H9 (cell line): Measurements from ENCODE around the gene LDLR. TPM values are rescaled to one million over a fixed set of nuclear protein-coding genes. Genes with fewer than 3 reads are reported as not detected.
"Not testable (repeated sequence)": the region's sequence is repeated elsewhere in the genome, so short reads cannot be mapped to it uniquely, and the experiment has no call there.

ENCODE experiments used
- DNase-seq: peaks from one replicate; pipeline ENCODE4 v3.0.0-alpha.2; 2017
- H2AFZ ChIP-seq: one replicate; pipeline ENCODE4 v1.6.1; 2013; ENCODE audit warnings: mild to moderate bottlenecking, low read length, control low read depth, moderate library complexity
- H2AK5ac ChIP-seq: 2 replicates; pipeline ENCODE4 v1.6.1; 2013; ENCODE audit warnings: low read length, control low read depth, mixed read lengths; ENCODE audit not compliant: insufficient read length
- H2BK120ac ChIP-seq: one replicate; pipeline ENCODE4 v1.6.1; 2013; ENCODE audit warnings: low read depth, mild to moderate bottlenecking, low read length, control low read depth, inconsistent platforms; ENCODE audit not compliant: poor library complexity, severe bottlenecking
- H2BK12ac ChIP-seq: 2 replicates; pipeline ENCODE4 v1.6.1; 2013; ENCODE audit warnings: low read length, control low read depth, mixed read lengths, low read depth; ENCODE audit not compliant: insufficient read length
- H2BK15ac ChIP-seq: 2 replicates; pipeline ENCODE4 v1.6.1; 2013; ENCODE audit warnings: low read depth, low read length, control low read depth
- H2BK20ac ChIP-seq: one replicate; pipeline ENCODE4 v1.6.1; 2013; ENCODE audit warnings: low read depth, mild to moderate bottlenecking, low read length, control low read depth, inconsistent platforms; ENCODE audit not compliant: poor library complexity, severe bottlenecking
- H2BK5ac ChIP-seq: 2 replicates; pipeline ENCODE4 v1.6.1; 2013; ENCODE audit warnings: low read length, control low read depth, mixed read lengths; ENCODE audit not compliant: insufficient read length
- H3K14ac ChIP-seq: 2 replicates; pipeline ENCODE4 v1.6.1; 2013; ENCODE audit warnings: low read length, control low read depth; ENCODE audit not compliant: insufficient read depth
- H3K18ac ChIP-seq: 2 replicates; pipeline ENCODE4 v1.6.1; 2013; ENCODE audit warnings: low read depth, mild to moderate bottlenecking, mixed read lengths, low read length, control low read depth; ENCODE audit not compliant: insufficient read length
- H3K23ac ChIP-seq: 2 replicates; pipeline ENCODE4 v1.6.1; 2013; ENCODE audit warnings: low read length, control low read depth, mixed read lengths, low read depth; ENCODE audit not compliant: insufficient read length
- H3K23me2 ChIP-seq: 2 replicates; pipeline ENCODE4 v1.6.1; 2013; ENCODE audit warnings: low read depth, mild to moderate bottlenecking, mixed read lengths, low read length, control low read depth; ENCODE audit not compliant: insufficient read length, poor library complexity, severe bottlenecking
- H3K27ac ChIP-seq: 2 replicates; pipeline ENCODE4 v1.5.1; 2013; ENCODE audit warnings: low read length, control low read depth, mixed read lengths, low read depth; ENCODE audit not compliant: insufficient read length
- H3K27me3 ChIP-seq: 2 replicates; pipeline ENCODE4 v1.6.1; 2013; ENCODE audit warnings: low read length, control low read depth, inconsistent platforms; ENCODE audit not compliant: insufficient read depth
- H3K4ac ChIP-seq: 2 replicates; pipeline ENCODE4 v1.6.1; 2013; ENCODE audit warnings: low read depth, mild to moderate bottlenecking, control low read depth, inconsistent platforms, low read length, moderate library complexity
- H3K4me1 ChIP-seq: 2 replicates; pipeline ENCODE4 v1.6.1; 2013; ENCODE audit warnings: low read length, control low read depth, inconsistent platforms; ENCODE audit not compliant: insufficient read depth
- H3K4me2 ChIP-seq: 2 replicates; pipeline ENCODE4 v1.6.1; 2013; ENCODE audit warnings: low read length, control low read depth, mixed read lengths; ENCODE audit not compliant: insufficient read length, insufficient read depth
- H3K56ac ChIP-seq: 2 replicates; pipeline ENCODE4 v1.6.1; 2013; ENCODE audit warnings: low read depth, mild to moderate bottlenecking, mixed read lengths, low read length, control low read depth; ENCODE audit not compliant: insufficient read length
- H3K79me1 ChIP-seq: 2 replicates; pipeline ENCODE4 v1.6.1; 2013; ENCODE audit warnings: low read depth, mild to moderate bottlenecking, moderate library complexity, low read length, control low read depth, inconsistent platforms; ENCODE audit not compliant: insufficient read depth, poor library complexity, severe bottlenecking
- H3K79me2 ChIP-seq: 2 replicates; pipeline ENCODE4 v1.6.1; 2013; ENCODE audit warnings: low read length, control low read depth, inconsistent platforms; ENCODE audit not compliant: insufficient read depth
- H3K9ac ChIP-seq: 2 replicates; pipeline ENCODE4 v1.6.1; 2013; ENCODE audit warnings: low read length, control low read depth, mixed read lengths; ENCODE audit not compliant: insufficient read length; ENCODE audit errors: extremely low read depth
- H3K9me3 ChIP-seq: one replicate; pipeline ENCODE4 v1.6.1; 2013; ENCODE audit warnings: low read depth, low read length, inconsistent platforms; ENCODE audit not compliant: control insufficient read depth
- H3T11ph ChIP-seq: one replicate; pipeline ENCODE4 v1.6.1; 2013; ENCODE audit warnings: mild to moderate bottlenecking, low read length, control low read depth, inconsistent platforms
- H4K20me1 ChIP-seq: one replicate; pipeline ENCODE4 v1.6.1; 2013; ENCODE audit not compliant: control insufficient read depth, insufficient read length, insufficient read depth
- H4K5ac ChIP-seq: 2 replicates; pipeline ENCODE4 v1.6.1; 2013; ENCODE audit warnings: low read depth, mild to moderate bottlenecking, mixed read lengths, low read length, control low read depth; ENCODE audit not compliant: insufficient read length
- H4K8ac ChIP-seq: replicated peaks from 2 replicates; pipeline ENCODE4 v1.6.1; 2013; ENCODE audit warnings: low read length, control low read depth, mixed read lengths, low read depth; ENCODE audit not compliant: insufficient read length
- H4K91ac ChIP-seq: 2 replicates; pipeline ENCODE4 v1.6.1; 2013; ENCODE audit warnings: low read depth, mild to moderate bottlenecking, moderate library complexity, mixed read lengths, low read length, control low read depth; ENCODE audit not compliant: insufficient read length
- H3K27ac Mint-ChIP-seq, 3 experiments: 2 replicates in 2 of 3; 3 replicates in 1 of 3; pipeline ENCODE4 v1.8.0; 2020 to 2021; ENCODE audit warnings: mixed read lengths in 3 of 3, mild to moderate bottlenecking in 1 of 3, moderate library complexity in 1 of 3
- H3K27me3 Mint-ChIP-seq: 2 replicates; pipeline ENCODE4 v1.8.0; 2021; ENCODE audit warnings: low read depth, mild to moderate bottlenecking, moderate library complexity, mixed read lengths
- H3K36me3 Mint-ChIP-seq, 3 experiments: 2 replicates in 2 of 3; 3 replicates in 1 of 3; pipeline ENCODE4 v1.8.0; 2020 to 2021; ENCODE audit warnings: low read depth in 3 of 3, mixed read lengths in 3 of 3; ENCODE audit not compliant: insufficient read depth in 1 of 3
- H3K4me1 Mint-ChIP-seq, 2 experiments: 2 replicates each; pipeline ENCODE4 v1.8.0; 2020; ENCODE audit warnings: mixed read lengths in 2 of 2
- H3K4me3 Mint-ChIP-seq, 2 experiments: 2 replicates in 1 of 2; 3 replicates in 1 of 2; pipeline ENCODE4 v1.8.0; 2020 to 2021; ENCODE audit warnings: mild to moderate bottlenecking in 2 of 2, mixed read lengths in 2 of 2, moderate library complexity in 1 of 2
- H3K9me3 Mint-ChIP-seq, 2 experiments: 2 replicates in 1 of 2; 3 replicates in 1 of 2; pipeline ENCODE4 v1.8.0; 2020; ENCODE audit warnings: mild to moderate bottlenecking in 2 of 2, mixed read lengths in 2 of 2, moderate library complexity in 1 of 2
- WGBS: extraction: QIAGEN DNeasy Blood & Tissue Kit; methylation state at CpG from one replicate; pipeline ENCODE4 v1.1.7; 2013; ENCODE audit warnings: missing lambda C conversion rate, low lambda C conversion rate, mixed read lengths; ENCODE audit not compliant: insufficient read length; ENCODE audit errors: extremely low coverage; 5-methylcytosine and 5-hydroxymethylcytosine counted together
- total RNA-seq: library from RNA; stranded (reverse); gene quantifications from 2 replicates; pipeline ENCODE4 v1.2.1, GENCODE V29; 2021
- TF ChIP-seq, protein P1 (sequence below): fragments of 200-600 bp; sonication (generic); conservative IDR thresholded peaks from 3 replicates; pipeline ENCODE4 v1.8.0; 2021; ENCODE audit warnings: antibody characterized with exemption, mild to moderate bottlenecking

The LDLR gene
- total RNA-seq, 1 experiment from 2014 or later, result 92.7 TPM

- TF ChIP-seq, protein P1, sequence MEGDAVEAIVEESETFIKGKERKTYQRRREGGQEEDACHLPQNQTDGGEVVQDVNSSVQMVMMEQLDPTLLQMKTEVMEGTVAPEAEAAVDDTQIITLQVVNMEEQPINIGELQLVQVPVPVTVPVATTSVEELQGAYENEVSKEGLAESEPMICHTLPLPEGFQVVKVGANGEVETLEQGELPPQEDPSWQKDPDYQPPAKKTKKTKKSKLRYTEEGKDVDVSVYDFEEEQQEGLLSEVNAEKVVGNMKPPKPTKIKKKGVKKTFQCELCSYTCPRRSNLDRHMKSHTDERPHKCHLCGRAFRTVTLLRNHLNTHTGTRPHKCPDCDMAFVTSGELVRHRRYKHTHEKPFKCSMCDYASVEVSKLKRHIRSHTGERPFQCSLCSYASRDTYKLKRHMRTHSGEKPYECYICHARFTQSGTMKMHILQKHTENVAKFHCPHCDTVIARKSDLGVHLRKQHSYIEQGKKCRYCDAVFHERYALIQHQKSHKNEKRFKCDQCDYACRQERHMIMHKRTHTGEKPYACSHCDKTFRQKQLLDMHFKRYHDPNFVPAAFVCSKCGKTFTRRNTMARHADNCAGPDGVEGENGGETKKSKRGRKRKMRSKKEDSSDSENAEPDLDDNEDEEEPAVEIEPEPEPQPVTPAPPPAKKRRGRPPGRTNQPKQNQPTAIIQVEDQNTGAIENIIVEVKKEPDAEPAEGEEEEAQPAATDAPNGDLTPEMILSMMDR, result no peak
- Histone ChIP-seq H4K91ac (no peak overlapping the region), H3K79me2 (peaks cover 4% of the 10 kb centered on the region; the same call in 1 of the 2 replicates)
Observed at GRCh38 chr19:11159598-11160439, 70.6 kb downstream of the LDLR start.

GRCh38 chr19:11160440-11160768 lies 71.1 kb downstream of the LDLR start:
- not testable (repeated sequence) for H3K4me2 ChIP-seq, H3K4me1 Mint-ChIP-seq, H4K8ac ChIP-seq, H3K18ac ChIP-seq, H3K79me2 ChIP-seq, H4K5ac ChIP-seq, H4K91ac ChIP-seq, H4K20me1 ChIP-seq, H3K23ac ChIP-seq, H3K14ac ChIP-seq, DNase-seq, H3K9ac ChIP-seq, H3K9me3 Mint-ChIP-seq, H3K27ac Mint-ChIP-seq, H3T11ph ChIP-seq, H3K9me3 ChIP-seq, H3K4me1 ChIP-seq, H3K23me2 ChIP-seq, H2BK20ac ChIP-seq, H2AK5ac ChIP-seq, H3K4me3 Mint-ChIP-seq, H3K27me3 ChIP-seq, H3K27me3 Mint-ChIP-seq, H3K79me1 ChIP-seq, H3K56ac ChIP-seq, H3K27ac ChIP-seq, H2BK15ac ChIP-seq, H3K36me3 Mint-ChIP-seq, H2BK5ac ChIP-seq, H2BK12ac ChIP-seq, H2BK120ac ChIP-seq, H2AFZ ChIP-seq, H3K4ac ChIP-seq
- WGBS, result no CpG with 5 or more reads among the region's 2 CpGs

More at GRCh38 chr19:11159598-11160439, 70.6 kb downstream of the LDLR start:
- H3K18ac ChIP-seq, result no peak overlapping the region
- H3K27me3 ChIP-seq, result no peaks in the 10 kb centered on the region
- no peak overlapping the region for H3K4ac ChIP-seq
- H3T11ph ChIP-seq, result no peak overlapping the region
- no peak overlapping the region for H2BK15ac ChIP-seq
- no peak overlapping the region for H3K9ac ChIP-seq
- no peaks in the 10 kb centered on the region for H3K27me3 Mint-ChIP-seq
- no peak for DNase-seq
- no peaks in the 10 kb centered on the region for H4K20me1 ChIP-seq
- no peak overlapping the region for H2AK5ac ChIP-seq
- H3K4me2 ChIP-seq, result no peak overlapping the region
- no peak overlapping the region for H2AFZ ChIP-seq
- no peak overlapping the region for H3K23ac ChIP-seq
- no peaks in the 10 kb centered on the region for H3K9me3 Mint-ChIP-seq
- no peak overlapping the region for H2BK120ac ChIP-seq
- H4K8ac ChIP-seq, result no peak overlapping the region
- H3K27ac Mint-ChIP-seq, result no peak overlapping the region; a peak in 1 of 7 replicates
- H3K56ac ChIP-seq, result no peak overlapping the region
- no CpG with 5 or more reads among the region's 16 CpGs for WGBS
- H4K5ac ChIP-seq, result no peak overlapping the region
- no peak overlapping the region for H2BK12ac ChIP-seq
- peaks cover 4% of the 10 kb centered on the region for H3K79me1 ChIP-seq
- peaks cover 3% of the 10 kb centered on the region for H3K23me2 ChIP-seq
- no peak overlapping the region for H2BK20ac ChIP-seq
- H3K36me3 Mint-ChIP-seq, result no peaks in the 10 kb centered on the region; a peak in 1 of 7 replicates
- H3K4me1 Mint-ChIP-seq, result peaks cover 2 to 4% of the 10 kb centered on the region in 2 experiments; a peak in 3 of 4 replicates
- H3K14ac ChIP-seq, result no peak overlapping the region
- H3K9me3 ChIP-seq, result no peaks in the 10 kb centered on the region
- no peak overlapping the region for H3K4me3 Mint-ChIP-seq
- no peak overlapping the region for H2BK5ac ChIP-seq
- no peaks in the 10 kb centered on the region for H3K4me1 ChIP-seq
- no peak overlapping the region for H3K27ac ChIP-seq
